ENCODE results near the gene GPC3.

DNA sequence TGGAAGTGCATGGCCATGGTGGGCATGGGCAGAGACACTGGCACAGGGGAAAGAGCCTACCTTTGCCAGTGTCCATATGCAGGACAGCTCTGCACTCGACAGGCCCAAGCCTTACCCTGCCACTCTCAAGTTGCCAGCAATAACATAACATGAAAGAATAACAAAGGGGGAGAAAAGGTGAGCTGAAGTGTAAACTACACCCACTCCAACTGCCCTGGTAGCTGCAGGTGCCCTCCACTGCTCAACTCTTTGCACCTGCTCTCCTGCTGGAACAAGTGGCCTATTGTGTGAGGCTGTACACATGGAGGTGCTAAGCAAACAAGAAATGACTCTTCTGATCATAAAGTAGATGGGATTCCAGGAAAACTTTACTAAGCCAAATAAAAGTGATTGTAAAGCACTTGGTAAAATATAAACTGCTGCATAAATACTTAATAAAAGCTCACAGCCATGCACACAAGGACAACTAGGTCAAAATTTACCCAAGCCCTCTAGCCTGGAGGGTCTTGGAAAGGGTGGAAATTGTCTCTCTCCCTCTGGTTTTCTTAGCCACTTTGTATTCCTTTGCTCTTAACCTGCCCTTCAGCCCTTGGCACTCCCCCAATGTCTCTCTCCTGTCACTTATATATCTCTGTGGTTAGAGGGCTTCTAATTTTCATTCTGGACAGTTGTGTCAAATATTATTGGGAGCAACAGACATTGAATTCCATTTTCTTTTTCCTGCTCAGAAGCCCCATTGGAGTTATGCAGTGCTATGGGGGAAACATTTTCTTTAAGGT, 308.9 kb downstream of the GPC3 start:
- TF ChIP-seq, protein P1, sequence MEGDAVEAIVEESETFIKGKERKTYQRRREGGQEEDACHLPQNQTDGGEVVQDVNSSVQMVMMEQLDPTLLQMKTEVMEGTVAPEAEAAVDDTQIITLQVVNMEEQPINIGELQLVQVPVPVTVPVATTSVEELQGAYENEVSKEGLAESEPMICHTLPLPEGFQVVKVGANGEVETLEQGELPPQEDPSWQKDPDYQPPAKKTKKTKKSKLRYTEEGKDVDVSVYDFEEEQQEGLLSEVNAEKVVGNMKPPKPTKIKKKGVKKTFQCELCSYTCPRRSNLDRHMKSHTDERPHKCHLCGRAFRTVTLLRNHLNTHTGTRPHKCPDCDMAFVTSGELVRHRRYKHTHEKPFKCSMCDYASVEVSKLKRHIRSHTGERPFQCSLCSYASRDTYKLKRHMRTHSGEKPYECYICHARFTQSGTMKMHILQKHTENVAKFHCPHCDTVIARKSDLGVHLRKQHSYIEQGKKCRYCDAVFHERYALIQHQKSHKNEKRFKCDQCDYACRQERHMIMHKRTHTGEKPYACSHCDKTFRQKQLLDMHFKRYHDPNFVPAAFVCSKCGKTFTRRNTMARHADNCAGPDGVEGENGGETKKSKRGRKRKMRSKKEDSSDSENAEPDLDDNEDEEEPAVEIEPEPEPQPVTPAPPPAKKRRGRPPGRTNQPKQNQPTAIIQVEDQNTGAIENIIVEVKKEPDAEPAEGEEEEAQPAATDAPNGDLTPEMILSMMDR (IDR thresholded peaks at IDR 0.05 in 4 of 5, conservative IDR thresholded peaks at IDR 0.05 in 1 of 5) = no peak
- no peak for TF ChIP-seq POLR2A (IDR thresholded peaks at IDR 0.05)
